GM10847 (cell line): ENCODE data around the gene SERGEF.

ENCODE experiments used
- POLR2A ChIP-seq: IDR thresholded peaks from 2 replicates; pipeline ENCODE4 v1.6.1; 2011; ENCODE audit not compliant: insufficient read length; ENCODE audit errors: extremely low read depth

SERGEF gene

GRCh38 chr11:17772704-17773600 lies 239.9 kb downstream of the SERGEF start:
- no peak for TF ChIP-seq POLR2A

DNA sequence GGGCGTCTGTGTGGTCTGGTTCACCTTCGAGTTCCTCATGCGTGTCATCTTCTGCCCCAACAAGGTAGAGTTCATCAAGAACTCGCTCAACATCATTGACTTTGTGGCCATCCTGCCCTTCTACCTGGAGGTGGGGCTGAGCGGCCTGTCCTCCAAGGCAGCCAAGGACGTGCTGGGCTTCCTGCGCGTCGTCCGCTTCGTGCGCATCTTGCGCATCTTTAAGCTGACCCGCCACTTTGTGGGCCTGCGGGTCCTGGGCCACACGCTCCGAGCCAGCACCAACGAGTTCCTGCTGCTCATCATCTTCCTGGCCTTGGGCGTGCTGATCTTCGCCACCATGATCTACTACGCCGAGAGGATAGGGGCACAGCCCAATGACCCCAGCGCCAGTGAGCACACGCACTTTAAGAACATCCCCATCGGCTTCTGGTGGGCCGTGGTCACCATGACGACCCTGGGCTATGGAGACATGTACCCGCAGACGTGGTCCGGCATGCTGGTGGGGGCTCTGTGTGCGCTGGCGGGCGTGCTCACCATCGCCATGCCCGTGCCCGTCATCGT lies 240.9 kb downstream of the SERGEF start:
- TF ChIP-seq POLR2A, result no peak

DNA sequence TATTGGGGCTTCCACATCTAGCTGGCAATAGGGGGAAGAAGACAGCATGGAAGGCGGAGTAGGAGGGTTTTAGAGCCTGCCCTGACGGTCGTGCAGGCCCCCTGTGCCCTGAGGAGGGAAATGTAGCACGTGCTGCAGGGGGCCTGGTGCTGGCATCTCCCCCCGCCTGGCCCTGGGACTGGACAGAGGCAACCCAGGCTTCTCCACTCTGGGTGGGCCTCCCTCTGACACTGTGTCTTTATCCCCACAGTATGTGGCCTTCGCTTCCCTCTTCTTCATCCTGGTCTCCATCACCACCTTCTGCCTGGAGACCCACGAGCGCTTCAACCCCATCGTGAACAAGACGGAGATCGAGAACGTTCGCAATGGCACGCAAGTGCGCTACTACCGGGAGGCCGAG lies 241.4 kb downstream of the SERGEF start:
- no peak for TF ChIP-seq POLR2A

DNA sequence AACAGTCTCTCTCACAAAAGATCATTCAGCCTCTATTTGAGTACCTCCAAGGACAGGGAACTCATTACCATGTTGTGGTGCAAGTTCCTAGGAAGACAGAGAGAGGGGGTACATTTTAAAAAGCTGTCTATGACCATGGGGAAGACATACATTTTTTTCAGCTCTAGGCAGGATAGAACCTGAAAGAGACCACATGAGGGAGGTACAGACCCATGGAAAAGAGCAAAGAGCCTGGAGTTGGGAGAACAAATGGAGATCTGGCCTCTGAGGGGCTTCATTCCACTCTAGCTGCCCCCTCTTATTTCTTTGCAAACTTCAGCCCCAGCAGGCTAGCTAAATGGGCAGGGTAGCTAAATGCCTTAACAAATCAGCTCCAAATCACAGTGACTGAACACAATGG lies 241.9 kb downstream of the SERGEF start:
- TF ChIP-seq POLR2A, result no peak

GRCh38 chr11:17770048-17770652 lies 242.7 kb downstream of the SERGEF start:
- TF ChIP-seq POLR2A, result no peak

GRCh38 chr11:17769218-17769617 lies 243.6 kb downstream of the SERGEF start:
- TF ChIP-seq POLR2A, result no peak

GRCh38 chr11:17768547-17768946 lies 244.3 kb downstream of the SERGEF start:
- TF ChIP-seq POLR2A, result no peak

GRCh38 chr11:17767914-17768313 lies 244.9 kb downstream of the SERGEF start:
- TF ChIP-seq POLR2A, result no peak

DNA sequence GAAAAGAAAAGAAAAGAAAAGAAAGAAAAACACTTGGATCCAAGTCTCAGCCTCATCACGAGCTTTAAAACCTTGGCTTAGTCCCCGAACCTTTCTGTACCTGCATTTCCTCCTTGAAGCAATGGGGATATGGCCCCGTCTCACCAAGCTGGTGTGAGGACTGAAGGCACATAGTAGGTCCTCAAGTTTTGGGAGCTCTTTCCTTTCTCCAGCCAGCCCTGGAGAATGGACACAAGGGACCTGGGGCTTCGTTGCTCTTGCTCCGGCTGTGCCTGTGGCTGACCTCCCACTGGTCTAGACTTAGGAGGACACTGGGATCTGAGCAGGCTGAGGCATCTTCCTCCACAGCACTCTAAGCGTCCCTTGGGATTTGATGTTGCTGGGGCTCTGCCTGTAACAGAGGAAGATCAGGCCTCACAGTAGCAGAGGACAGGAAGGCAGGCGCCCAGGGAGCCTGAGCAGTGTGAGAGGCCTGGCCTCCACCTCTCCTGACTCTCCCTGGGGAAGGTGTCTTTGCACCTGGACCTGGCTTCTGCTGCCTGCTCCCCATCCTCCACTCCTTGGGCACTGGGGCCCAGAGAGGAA lies 245.5 kb downstream of the SERGEF start:
- TF ChIP-seq POLR2A, result no peak

- no peak for TF ChIP-seq POLR2A
Observed at GRCh38 chr11:17766590-17766989, 246.3 kb downstream of the SERGEF start.

GRCh38 chr11:17766073-17766359 lies 246.8 kb downstream of the SERGEF start:
- no peak for TF ChIP-seq POLR2A

DNA sequence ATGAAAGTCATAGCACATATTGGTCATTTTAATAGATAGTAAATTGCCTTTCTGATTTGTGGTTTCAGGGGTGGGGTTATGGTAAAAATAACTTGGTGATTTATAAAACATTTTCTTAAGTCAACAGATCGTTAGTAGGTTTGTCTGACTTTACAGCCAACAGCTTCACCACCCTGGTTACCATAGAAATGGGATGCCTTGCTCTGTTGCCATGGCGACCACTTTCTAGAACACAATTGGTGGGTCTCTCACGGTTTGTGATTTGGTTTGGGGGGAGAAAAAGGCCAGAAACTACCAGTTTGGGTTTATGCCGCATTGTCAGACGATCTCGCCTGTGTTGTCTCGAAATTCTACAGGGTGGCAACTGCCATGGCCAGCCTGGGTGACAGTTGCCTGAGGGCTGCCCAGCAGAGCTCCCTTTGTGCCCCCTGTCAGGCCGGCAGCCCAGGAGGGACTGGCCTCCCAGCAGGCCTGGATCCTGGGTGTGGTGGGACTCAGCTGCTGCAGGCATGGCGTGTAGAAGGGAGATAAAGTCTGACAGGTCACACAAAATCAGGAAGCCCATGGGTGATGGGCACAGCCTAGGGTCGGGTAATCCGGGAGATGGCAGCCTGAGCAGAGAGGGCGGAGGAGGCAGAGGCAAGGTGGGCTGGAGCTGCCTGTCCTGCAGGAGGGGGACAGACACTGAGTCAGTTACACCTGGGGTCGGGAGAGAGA lies 247.3 kb downstream of the SERGEF start:
- no peak for TF ChIP-seq POLR2A

GRCh38 chr11:17764446-17765218 lies 248.2 kb downstream of the SERGEF start:
- no peak for TF ChIP-seq POLR2A

DNA sequence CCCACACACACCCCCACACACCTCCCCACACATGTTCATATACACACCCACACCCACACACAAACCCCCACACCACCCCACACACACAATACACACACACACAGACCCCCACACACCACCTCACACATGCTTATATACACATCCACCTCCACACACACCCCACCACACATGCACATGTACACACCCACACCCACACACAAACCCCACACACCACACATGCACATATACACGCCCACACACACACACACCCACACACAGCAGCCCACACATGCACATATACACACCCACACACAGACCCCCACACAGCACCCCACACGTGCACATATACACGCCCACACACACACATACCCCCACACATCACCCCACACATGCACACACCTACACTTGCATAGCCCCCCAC lies 249.1 kb downstream of the SERGEF start:
- no peak for TF ChIP-seq POLR2A

DNA sequence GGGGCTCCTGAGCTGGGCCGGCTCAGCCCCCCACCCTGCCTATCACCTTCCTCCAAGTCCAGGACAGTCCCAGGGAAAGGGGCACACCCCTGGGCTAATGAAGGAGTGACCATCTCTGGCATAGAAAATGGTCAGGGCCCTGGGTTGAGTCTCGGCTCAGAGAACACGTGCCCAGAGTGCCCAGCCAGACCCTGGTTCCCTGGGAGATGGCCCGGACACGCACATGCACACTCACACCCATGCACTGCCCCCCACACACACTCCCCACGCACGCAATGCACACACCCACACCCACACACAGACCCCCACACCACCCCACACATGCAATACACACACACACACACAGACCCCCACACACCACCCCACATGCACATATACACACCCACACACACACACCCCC lies 249.6 kb downstream of the SERGEF start:
- no peak for TF ChIP-seq POLR2A
